ENCODE data around the gene SLCO2B1. TPM values are rescaled to one million over a fixed set of nuclear protein-coding genes. Genes with fewer than 3 reads are reported as not detected.
A peak's percentile ranks its signal among the peaks of the same experiment; 100 is the strongest.

The SLCO2B1 gene
- total RNA-seq, 1 donor from 2014 or later, result 3.5 TPM

GRCh38 chr11:75241906-75242644 is 91.2 kb downstream of the SLCO2B1 start:
- Mint-ChIP-seq H3K27me3 (ENCODE audit: unreplicated experiment) (peaks cover 20% of the 10 kb centered on the region), H3K4me1 (ENCODE audit: unreplicated experiment) (peaks cover 17% of the 10 kb centered on the region), H3K9me3 (ENCODE audit: unreplicated experiment) (no peaks in the 10 kb centered on the region), H3K4me3 (ENCODE audit: unreplicated experiment) (peak overlapping the region; percentile 88), H3K36me3 (ENCODE audit: low read depth, unreplicated experiment) (peaks cover 4% of the 10 kb centered on the region), H3K27ac (ENCODE audit: unreplicated experiment) (no peak overlapping the region)
- TF ChIP-seq, protein P1, sequence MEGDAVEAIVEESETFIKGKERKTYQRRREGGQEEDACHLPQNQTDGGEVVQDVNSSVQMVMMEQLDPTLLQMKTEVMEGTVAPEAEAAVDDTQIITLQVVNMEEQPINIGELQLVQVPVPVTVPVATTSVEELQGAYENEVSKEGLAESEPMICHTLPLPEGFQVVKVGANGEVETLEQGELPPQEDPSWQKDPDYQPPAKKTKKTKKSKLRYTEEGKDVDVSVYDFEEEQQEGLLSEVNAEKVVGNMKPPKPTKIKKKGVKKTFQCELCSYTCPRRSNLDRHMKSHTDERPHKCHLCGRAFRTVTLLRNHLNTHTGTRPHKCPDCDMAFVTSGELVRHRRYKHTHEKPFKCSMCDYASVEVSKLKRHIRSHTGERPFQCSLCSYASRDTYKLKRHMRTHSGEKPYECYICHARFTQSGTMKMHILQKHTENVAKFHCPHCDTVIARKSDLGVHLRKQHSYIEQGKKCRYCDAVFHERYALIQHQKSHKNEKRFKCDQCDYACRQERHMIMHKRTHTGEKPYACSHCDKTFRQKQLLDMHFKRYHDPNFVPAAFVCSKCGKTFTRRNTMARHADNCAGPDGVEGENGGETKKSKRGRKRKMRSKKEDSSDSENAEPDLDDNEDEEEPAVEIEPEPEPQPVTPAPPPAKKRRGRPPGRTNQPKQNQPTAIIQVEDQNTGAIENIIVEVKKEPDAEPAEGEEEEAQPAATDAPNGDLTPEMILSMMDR (IDR thresholded peaks at IDR 0.05; ENCODE audit: unreplicated experiment), result peak; percentile 11
- no peak for DNase-seq (ENCODE audit: low spot score)

DNA sequence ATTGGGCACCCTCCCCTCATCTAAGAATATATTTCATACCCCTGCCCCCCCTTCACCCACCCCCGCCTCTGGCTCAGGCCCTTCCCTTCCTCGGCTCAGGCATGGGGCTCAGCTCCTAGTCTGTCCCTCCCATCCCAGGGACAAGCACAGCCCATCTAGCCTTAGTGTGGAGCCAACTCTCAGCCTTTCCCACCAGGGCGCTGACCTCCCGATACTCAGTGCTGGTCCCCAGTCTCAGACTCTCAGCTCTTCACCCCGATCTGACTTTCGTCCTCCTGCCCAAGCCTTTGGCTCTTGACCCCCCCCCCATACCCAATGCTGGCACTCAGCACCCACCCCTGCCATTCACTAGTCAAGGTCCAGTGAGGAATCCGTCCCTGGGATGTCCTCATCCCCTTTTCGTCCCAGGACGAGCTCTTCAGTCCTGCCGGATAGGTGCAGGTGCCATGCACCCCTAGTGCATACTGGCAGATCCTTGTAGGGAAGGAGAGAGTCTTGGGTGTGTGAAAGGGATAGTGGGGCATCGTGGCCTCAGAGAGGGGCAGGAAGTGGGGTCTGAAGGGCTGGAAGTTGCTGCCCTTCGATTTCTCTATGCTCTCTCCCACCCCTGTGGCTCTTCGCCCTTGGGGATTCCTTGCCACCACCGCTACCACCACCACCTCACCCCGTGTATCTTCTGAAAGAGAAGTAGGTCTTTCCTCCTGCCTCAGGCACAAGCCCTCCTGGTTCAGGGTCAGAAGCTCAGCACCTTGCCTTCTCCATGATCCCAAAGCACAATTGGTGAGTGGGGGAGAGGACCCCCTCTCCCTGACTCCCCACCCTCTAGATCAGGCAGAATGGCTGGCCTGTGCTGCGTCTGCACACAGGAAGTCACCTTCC is 92.1 kb downstream of the SLCO2B1 start:
- Mint-ChIP-seq H3K27ac (ENCODE audit: unreplicated experiment) (no peak overlapping the region), H3K4me1 (ENCODE audit: unreplicated experiment) (peaks cover 17% of the 10 kb centered on the region), H3K27me3 (ENCODE audit: unreplicated experiment) (peaks cover 21% of the 10 kb centered on the region), H3K9me3 (ENCODE audit: unreplicated experiment) (no peaks in the 10 kb centered on the region), H3K4me3 (ENCODE audit: unreplicated experiment) (peak overlapping the region; percentile 88), H3K36me3 (ENCODE audit: low read depth, unreplicated experiment) (peaks cover 4% of the 10 kb centered on the region)
- DNase-seq (ENCODE audit: low spot score), result no peak
- TF ChIP-seq, protein P1 (IDR thresholded peaks at IDR 0.05; ENCODE audit: unreplicated experiment), result no peak

DNA sequence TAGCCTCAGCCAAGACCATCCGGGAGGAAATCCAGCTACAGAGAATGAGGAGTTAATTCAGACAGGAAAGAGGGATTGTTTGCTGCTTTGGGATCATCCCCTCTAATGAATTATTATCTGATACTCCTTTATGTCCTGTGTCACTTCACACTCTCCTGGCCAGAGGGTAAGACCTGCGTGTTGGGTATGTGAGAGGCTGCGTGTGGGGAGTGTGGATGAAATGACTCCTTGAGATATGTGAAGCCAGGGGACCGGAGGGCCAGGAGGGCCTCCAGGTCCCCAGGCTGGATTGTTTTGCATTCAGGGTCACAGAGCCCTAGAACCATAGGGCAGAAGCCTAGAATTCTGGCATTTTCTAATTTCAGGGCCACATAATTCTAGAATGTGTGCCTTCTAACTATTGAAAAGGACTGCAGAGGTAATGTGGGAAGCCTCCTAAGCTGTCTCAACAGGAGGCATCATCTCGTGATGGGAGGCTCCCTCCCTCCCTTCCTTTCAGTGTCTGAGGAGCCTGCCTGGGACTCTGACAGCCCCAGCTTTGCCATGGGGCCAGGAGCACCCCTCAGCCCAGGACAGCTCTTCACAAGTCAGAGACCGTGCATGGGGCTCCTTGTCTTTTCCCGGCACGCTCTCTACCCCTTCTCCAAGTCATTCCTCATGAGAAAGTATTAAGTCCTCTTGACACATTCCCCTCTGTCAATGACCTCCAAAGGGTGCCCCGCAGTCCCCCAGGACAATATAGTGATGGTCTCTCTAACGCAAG is 93.3 kb downstream of the SLCO2B1 start:
- Mint-ChIP-seq H3K27me3 (ENCODE audit: unreplicated experiment) (peaks cover 23% of the 10 kb centered on the region), H3K9me3 (ENCODE audit: unreplicated experiment) (no peaks in the 10 kb centered on the region), H3K4me1 (ENCODE audit: unreplicated experiment) (peaks cover 17% of the 10 kb centered on the region), H3K4me3 (ENCODE audit: unreplicated experiment) (no peak overlapping the region), H3K27ac (ENCODE audit: unreplicated experiment) (no peak overlapping the region), H3K36me3 (ENCODE audit: low read depth, unreplicated experiment) (peaks cover 4% of the 10 kb centered on the region)
- TF ChIP-seq, protein P1 (IDR thresholded peaks at IDR 0.05; ENCODE audit: unreplicated experiment), result no peak
- DNase-seq (ENCODE audit: low spot score), result no peak

DNA sequence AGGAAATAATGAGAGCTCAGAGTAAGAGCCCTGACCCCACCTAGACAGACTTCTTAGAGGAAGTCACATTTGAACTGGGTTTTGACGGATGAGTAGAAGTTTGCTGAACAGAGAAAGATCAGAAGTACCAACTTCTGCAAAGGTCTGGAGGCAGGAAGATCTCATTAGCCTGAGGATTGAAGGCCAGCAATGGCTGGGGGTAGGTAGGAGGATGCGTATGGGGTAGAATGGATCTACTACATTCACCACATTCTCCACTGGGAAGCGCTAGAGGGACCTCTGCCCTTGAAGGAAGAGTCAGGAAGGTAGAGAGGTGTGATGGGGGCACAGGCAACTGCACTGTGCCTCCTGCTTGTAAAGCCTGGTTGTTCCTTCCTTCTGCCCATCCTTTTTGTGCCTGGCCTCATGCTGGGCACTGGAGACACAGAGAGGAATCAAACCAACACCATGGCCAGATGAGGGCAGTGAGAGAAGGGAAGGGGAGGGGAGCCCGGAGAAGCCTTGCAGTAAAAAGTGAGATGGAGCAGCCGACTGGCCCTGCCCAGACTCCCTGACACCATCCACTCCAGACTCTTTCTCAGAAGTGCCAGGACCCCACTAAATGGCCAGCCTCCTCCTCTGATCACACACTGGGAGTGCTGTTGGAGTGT is 94.6 kb downstream of the SLCO2B1 start:
- H3K36me3 Mint-ChIP-seq (ENCODE audit: low read depth, unreplicated experiment), result peaks cover 4% of the 10 kb centered on the region
- TF ChIP-seq, protein P1 (IDR thresholded peaks at IDR 0.05; ENCODE audit: unreplicated experiment), result no peak
- peaks cover 15% of the 10 kb centered on the region for H3K27me3 Mint-ChIP-seq (ENCODE audit: unreplicated experiment)
- no peak for DNase-seq (ENCODE audit: low spot score)
- no peak overlapping the region for H3K27ac Mint-ChIP-seq (ENCODE audit: unreplicated experiment)
- H3K4me1 Mint-ChIP-seq (ENCODE audit: unreplicated experiment), result peaks cover 17% of the 10 kb centered on the region
- H3K9me3 Mint-ChIP-seq (ENCODE audit: unreplicated experiment), result no peaks in the 10 kb centered on the region
- H3K4me3 Mint-ChIP-seq (ENCODE audit: unreplicated experiment), result peak overlapping the region; percentile 59
